GM21381 (cell line): ENCODE results near the gene RBMS3.
"Not testable (repeated sequence)": the region's sequence is repeated elsewhere in the genome, so short reads cannot be mapped to it uniquely, and the experiment has no call there.

Source experiments
- ATAC-seq: cut with Tn5 transposase; IDR thresholded peaks from one replicate; pipeline ENCODE4 v1.9.1; 2021; ENCODE audit warnings: mild to moderate bottlenecking, moderate library complexity; ENCODE audit not compliant: unreplicated experiment

The RBMS3 gene

GRCh38 chr3:29473481-29474170 is 192.8 kb downstream of the RBMS3 start:
- not testable (repeated sequence) for ATAC-seq

GRCh38 chr3:29475305-29475840 is 194.5 kb downstream of the RBMS3 start:
- no peak for ATAC-seq

DNA sequence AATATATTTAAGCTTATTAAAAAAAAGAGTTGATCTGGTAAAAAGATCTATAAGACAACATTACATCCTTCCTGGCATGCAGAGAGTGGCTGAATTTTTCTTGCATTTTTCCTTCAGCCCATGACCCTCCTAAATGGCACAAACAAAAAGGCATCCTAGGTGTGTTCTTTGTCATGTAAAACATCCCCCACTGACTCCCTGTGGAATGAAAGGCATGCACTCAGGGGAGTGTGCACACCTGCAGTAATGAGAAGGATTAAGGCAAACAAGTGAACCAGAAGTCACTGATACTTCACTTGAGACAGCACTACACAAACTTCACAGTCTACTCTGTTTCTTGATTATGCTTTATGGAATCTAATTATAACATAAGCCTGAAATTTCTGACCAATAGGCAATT is 195.0 kb downstream of the RBMS3 start:
- ATAC-seq, result no peak

DNA sequence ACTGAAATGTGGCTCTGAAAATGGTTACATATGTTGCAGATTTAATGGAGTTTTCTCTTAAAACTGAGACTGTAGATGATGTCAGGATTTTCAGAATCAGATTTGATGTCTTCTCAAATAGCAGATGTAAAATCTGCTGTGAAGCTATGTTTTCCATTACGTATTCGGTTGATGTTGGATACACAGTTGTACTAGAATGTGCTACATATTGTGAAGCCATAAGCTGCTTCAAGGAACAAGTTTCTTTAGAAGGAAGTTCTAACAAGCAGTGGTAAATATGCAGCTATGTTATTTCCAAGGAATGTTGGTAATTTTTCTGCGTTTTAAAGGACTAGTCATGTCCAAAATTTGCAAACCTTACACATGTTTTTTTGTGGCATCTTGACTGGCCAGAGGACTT is 197.7 kb downstream of the RBMS3 start:
- ATAC-seq, result no peak

DNA sequence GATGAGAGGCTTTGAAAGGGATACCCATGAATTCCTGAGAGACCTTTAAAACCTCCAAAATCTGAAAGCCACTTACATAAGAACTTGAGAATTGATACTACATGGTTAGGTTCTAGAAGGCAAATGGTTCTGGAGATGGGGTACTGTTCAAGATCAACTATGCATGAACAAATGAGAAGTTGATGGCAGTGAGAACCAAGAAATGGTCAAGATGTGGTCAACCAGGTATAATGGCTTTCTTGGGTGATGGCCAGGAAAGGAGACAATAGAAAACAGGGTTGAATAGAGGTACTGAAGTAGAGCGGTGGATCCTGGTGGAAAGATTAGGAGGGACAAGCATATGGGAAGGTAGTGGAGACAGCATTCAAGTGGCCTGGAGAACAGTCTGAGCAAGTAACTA is 200.4 kb downstream of the RBMS3 start:
- no peak for ATAC-seq

DNA sequence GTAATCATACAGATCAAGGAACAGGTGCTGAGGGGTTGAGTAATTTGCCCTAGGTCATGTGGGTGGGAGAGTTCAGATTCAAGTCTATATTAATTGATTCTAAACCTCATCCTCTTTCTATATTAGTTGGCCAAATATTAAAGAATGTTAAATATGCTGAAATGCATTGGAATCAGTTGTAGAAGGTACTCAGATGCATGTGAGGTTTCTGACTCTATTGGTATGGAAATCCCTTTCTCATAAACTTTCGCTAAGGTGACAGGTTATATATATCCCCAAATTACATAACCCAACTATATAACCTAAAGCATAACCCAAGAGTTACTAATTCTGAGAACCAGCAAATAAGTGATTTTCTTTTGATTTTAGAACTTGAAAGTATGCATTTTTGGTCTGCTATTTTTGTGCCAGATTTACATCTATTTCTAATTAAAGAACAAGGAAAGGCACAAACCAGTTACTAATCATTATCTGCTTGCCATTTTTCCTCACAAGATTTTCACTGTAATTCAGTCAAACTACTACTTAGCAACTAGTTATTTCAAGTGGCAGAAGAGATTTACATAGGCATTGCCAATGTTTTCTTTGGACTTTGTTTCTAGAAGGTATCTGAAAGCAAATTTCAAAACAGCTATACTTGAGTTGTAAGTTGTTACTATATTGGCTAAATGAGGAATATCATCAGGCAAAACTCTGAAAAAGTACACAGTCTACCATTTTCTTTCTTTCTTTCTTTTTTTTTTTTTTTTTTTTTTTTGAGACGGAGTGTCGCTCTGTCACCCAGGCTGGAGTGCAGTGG is 201.3 kb downstream of the RBMS3 start:
- ATAC-seq, result no peak

- no peak for ATAC-seq
These were observed 203.8 kb downstream of the RBMS3 start for GRCh38 chr3:29484633-29485032.

- no peak for ATAC-seq
These were observed 205.2 kb downstream of the RBMS3 start for GRCh38 chr3:29486096-29486495.

- no peak for ATAC-seq
These were observed 206.0 kb downstream of the RBMS3 start for GRCh38 chr3:29486917-29487316.

DNA sequence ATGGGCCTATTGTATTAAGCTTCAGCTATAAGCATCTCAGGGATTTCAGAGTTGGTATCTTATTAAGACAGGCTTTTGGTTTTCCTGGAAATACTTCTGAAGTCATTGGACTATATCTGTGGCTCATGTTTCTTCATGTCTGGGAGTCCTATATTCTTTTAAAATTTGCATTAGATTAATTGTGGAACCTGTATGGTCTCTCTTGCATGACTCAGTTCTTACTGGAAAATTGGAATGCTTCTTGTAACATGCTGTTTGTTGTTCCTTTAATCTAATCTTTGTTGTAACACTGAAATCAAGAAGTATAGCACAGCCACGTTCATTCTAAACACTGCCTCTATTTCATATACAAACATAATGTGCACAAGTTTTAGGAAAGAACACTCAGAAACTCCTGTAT is 208.1 kb downstream of the RBMS3 start:
- no peak for ATAC-seq

DNA sequence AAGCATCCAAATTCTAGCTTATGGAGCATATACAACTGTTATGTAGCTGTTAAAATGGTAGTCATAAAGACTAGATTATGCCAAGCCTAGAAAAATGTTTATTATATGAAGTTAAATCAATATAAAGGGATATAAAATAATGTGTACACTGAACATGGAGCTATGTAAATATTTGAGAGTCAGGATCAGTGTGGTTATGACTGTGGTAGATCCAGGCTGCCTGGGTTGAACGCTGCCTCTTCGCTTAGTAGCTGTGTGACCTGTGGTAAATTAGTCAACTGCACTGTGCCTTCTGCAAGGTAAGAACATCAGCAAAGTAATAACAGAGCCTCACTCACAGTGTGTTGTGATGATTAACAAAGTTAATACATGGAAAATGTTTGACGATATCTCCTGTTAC is 212.2 kb downstream of the RBMS3 start:
- ATAC-seq, result no peak

DNA sequence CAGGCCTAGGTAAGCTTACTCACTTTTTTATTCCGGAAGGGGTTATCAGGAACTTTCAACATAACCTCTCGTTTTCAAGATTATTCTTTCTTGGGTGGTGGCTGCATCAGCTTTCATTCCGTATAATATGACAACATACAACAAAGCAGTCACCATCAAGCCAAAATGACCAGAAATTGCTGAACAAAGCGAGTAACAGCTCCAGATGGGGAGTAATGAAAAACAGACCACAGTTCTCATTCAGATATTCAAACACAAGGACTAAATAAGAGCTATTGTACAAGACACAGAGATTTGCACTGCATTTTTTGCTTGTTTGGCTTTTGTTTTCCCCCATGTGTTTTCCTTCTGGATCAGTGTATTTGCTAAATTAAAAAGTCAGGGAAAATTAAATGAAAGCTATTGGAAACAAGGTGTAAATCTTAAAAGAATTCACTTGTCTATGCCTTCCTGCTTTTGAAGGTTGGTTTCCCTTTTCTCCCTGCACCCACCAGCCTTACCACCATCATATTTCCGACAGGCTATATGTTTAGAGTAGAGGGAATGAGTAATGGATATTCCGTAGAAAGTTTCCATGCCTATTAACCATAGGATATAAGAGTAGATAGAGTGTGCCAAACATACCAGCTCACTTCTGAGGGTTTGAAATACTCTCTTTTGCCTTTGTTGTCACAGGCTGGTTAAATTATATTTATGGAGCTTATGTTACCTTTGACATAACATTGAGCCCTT is 213.6 kb downstream of the RBMS3 start:
- no peak for ATAC-seq

- ATAC-seq, result no peak
These were observed 216.4 kb downstream of the RBMS3 start for GRCh38 chr3:29497282-29497681.

DNA sequence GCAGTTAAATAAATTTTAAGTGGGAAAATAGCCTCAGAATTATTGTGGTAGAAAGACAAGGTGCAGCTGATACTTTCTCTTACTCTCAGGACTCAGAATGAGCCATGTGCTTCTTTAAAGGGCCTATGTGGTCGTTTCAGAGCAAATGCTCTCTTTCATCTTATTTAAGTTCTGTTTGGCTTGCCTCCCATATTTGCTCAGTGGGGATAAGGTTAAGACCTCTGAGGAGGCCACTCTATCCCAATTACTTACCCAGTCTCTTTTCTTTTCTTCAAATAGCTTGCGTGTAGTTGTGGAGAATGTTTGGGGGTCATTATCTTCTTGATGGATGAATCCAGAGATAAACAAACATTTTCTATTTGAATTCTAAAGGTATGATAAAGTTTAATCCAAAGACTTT is 221.9 kb downstream of the RBMS3 start:
- ATAC-seq, result no peak

- ATAC-seq, result no peak
These were observed 222.4 kb downstream of the RBMS3 start for GRCh38 chr3:29503314-29503713.

DNA sequence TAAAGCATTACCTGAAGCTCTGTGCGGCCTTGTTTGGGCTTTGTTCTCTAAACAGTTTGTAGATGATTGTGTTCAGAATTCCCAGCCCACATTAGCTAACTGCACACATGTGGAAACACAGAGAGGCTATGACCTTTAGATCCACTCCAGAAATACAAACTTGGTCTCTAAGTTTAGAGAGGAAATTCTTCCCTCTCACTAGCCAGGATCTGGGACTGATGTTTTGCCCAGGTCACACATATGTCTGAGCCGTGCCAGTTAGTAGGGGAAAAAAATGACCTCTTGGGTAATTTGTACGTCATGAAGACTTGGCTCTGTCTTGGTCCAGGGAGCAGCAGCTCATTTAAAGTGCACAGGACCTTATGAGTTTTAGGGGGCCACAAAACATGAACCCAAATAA is 223.1 kb downstream of the RBMS3 start:
- no peak for ATAC-seq

GRCh38 chr3:29506502-29506901 is 225.6 kb downstream of the RBMS3 start:
- ATAC-seq, result no peak

DNA sequence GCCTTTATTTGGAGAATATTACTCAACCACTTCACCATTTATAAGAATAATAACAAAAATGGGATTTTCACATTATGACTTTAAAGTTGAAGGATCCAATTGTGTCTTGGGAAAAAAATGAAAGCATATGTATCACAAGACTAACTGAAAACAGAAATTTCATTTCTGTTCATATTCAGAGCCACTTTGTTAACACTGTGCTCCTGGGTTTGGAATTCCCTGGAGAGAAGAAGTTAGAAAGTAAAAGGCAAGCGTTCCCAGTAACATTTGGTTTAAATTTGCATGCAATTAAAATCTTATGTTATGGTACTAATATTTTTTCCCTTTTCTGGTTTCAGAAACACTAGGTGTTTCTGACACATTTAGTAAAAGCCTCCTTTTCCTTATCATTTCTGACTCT is 230.8 kb downstream of the RBMS3 start:
- ATAC-seq, result no peak

DNA sequence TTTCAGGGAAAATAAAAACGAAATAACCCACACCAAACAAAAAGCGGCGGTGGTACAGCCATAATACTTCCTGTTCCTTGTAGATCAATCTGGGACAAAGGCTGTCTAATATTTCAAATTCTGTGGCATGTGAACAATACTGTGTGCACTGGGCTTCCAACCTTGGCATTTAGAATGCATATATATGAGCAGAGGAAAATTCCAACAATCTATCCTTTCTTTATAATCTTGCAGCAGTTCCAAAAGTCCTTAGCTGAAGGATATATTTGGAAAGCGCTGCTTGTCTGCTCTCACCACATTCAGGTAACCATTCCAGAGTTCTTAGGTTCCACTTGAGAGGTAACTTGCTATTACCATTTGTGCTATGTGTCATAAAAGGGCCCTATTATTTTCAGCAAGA is 231.8 kb downstream of the RBMS3 start:
- no peak for ATAC-seq

- ATAC-seq, result no peak
These were observed 232.4 kb downstream of the RBMS3 start for GRCh38 chr3:29513236-29513635.

GRCh38 chr3:29514170-29514569 is 233.3 kb downstream of the RBMS3 start:
- ATAC-seq, result no peak

DNA sequence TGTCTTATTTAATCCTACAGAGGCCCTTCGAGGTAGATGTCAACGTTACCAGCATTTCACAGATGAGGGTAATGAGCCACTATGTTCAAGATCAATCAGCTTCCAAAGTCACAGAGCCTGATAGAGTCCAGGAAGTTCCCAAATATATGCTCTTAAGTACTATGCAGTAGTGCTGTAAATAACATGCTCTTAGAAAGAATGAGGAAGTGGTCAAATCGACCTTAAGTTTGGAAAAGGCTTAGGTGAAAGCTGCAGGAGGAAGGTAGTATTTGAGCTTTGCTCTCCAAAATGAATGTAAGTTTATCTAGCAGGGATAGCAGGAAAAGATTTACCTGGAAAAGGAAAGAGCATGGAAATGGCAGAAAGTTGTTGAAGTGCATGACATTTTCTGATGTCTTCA is 234.0 kb downstream of the RBMS3 start:
- no peak for ATAC-seq
